Neural progenitor cell (in vitro differentiated cells): Measurements from ENCODE around the gene IQSEC1. TPM values are rescaled to one million over a fixed set of nuclear protein-coding genes. Genes with fewer than 3 reads are reported as not detected.

ENCODE experiments used
- DNase-seq: peaks from one replicate; pipeline ENCODE4 v3.0.0-alpha.2; 2016; ENCODE audit warnings: low spot score
- H2AFZ ChIP-seq: fragments of 200-600 bp; sonication (generic); replicated peaks from 2 replicates; pipeline ENCODE4 v1.6.1; 2016; ENCODE audit warnings: antibody characterized with exemption
- H3F3A ChIP-seq: fragments of 200-600 bp; sonication (generic); 2 replicates; pipeline ENCODE4 v1.6.1; 2016; ENCODE audit warnings: antibody characterized with exemption, low read depth
- H3K27ac ChIP-seq: fragments of 200-600 bp; sonication (generic); 2 replicates; pipeline ENCODE4 v1.5.1; 2016; ENCODE audit warnings: mild to moderate bottlenecking
- H3K27me3 ChIP-seq: fragments of 200-600 bp; sonication (generic); 2 replicates; pipeline ENCODE4 v1.6.1; 2016; ENCODE audit warnings: mild to moderate bottlenecking, moderate library complexity
- H3K36me3 ChIP-seq: fragments of 200-600 bp; sonication (generic); 2 replicates; pipeline ENCODE4 v1.5.1; 2016
- H3K4me1 ChIP-seq: fragments of 200-600 bp; sonication (generic); 2 replicates; pipeline ENCODE4 v1.6.1; 2016; ENCODE audit warnings: mixed run types
- H3K4me2 ChIP-seq: fragments of 200-600 bp; sonication (generic); 2 replicates; pipeline ENCODE4 v1.6.1; 2016
- H3K4me3 ChIP-seq: fragments of 200-600 bp; sonication (generic); 2 replicates; pipeline ENCODE4 v1.5.1; 2016
- H3K79me2 ChIP-seq: fragments of 200-600 bp; sonication (generic); 2 replicates; pipeline ENCODE4 v1.6.1; 2016; ENCODE audit warnings: low read depth
- H3K9ac ChIP-seq: fragments of 200-600 bp; sonication (generic); 2 replicates; pipeline ENCODE4 v1.6.1; 2016
- H3K9me3 ChIP-seq: fragments of 200-600 bp; sonication (generic); 2 replicates; pipeline ENCODE4 v1.5.1; 2016; ENCODE audit warnings: low read depth
- H4K20me1 ChIP-seq: fragments of 200-600 bp; sonication (generic); 2 replicates; pipeline ENCODE4 v1.6.1; 2016; ENCODE audit warnings: low read depth
- H3K27ac Mint-ChIP-seq: 3 replicates; pipeline ENCODE4 v1.8.0; 2021; ENCODE audit warnings: mixed read lengths
- H3K27me3 Mint-ChIP-seq: 2 replicates; pipeline ENCODE4 v1.8.0; 2022; ENCODE audit warnings: low read depth, mild to moderate bottlenecking, inconsistent platforms, moderate library complexity, mixed read lengths; ENCODE audit not compliant: insufficient read depth
- H3K36me3 Mint-ChIP-seq: 3 replicates; pipeline ENCODE4 v1.8.0; 2021; ENCODE audit warnings: mixed read lengths
- H3K4me1 Mint-ChIP-seq: 3 replicates; pipeline ENCODE4 v1.8.0; 2021; ENCODE audit warnings: mixed read lengths
- H3K4me3 Mint-ChIP-seq: 3 replicates; pipeline ENCODE4 v1.8.0; 2021; ENCODE audit warnings: mild to moderate bottlenecking, moderate library complexity, mixed read lengths
- H3K9me3 Mint-ChIP-seq: 3 replicates; pipeline ENCODE4 v1.8.0; 2020; ENCODE audit warnings: mixed read lengths
- EZH2 ChIP-seq: fragments of 200-600 bp; sonication (generic); IDR thresholded peaks from 2 replicates; pipeline ENCODE4 v1.6.1; 2017; ENCODE audit warnings: antibody characterized with exemption, mild to moderate bottlenecking, moderate library complexity
- EZH2phosphoT487 ChIP-seq: fragments of 200-600 bp; sonication (generic); IDR thresholded peaks from 2 replicates; pipeline ENCODE4 v1.6.1; 2017; ENCODE audit warnings: antibody characterized with exemption
- total RNA-seq: library from RNA; depleted of rRNA; stranded (reverse); fragments of >200 nt; gene quantifications from 2 replicates; pipeline ENCODE4 v1.2.3, GENCODE V29; 2015; ENCODE audit warnings: low replicate concordance
- TF ChIP-seq, protein P1 (sequence below): fragments of 200-600 bp; sonication (generic); IDR thresholded peaks from 2 replicates; pipeline ENCODE4 v1.5.1; 2017; ENCODE audit warnings: antibody characterized with exemption, mild to moderate bottlenecking

The IQSEC1 gene
- total RNA-seq, 1 donor from 2014 or later = 8.9 TPM

DNA sequence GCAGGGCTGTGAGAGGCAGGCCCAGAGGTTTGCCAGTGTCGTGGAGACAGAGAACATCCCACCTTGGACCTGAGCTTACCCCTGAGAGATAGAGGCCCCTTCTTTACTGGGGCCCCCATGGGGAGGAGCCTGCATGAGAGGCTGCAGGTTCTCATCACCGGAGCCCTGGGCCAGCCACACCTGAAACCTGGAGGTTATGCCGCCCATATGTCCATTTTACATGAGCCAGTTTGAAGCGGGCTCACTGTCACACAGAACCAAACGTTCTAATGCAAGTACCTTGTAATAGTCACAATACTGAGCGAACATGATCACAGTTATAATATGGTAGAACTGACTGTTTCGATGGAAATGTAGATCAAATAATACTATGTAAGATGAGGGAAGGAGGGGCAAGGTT, 6.3 kb upstream of the IQSEC1 start:
- no peak overlapping the region for H3K27ac Mint-ChIP-seq
- Histone ChIP-seq H3K9ac (no peak overlapping the region), H4K20me1 (no peaks in the 10 kb centered on the region), H3K4me1 (peaks cover 21% of the 10 kb centered on the region), H3K27ac (no peak overlapping the region), H3K36me3 (no peaks in the 10 kb centered on the region), H2AFZ (no peak overlapping the region), H3F3A (no peaks in the 10 kb centered on the region), H3K4me2 (no peak overlapping the region), H3K4me3 (no peak overlapping the region), H3K9me3 (no peaks in the 10 kb centered on the region), H3K27me3 (peaks cover 33% of the 10 kb centered on the region), H3K79me2 (no peaks in the 10 kb centered on the region)
- no peak for TF ChIP-seq EZH2
- TF ChIP-seq EZH2phosphoT487 = no peak
- TF ChIP-seq, protein P1, sequence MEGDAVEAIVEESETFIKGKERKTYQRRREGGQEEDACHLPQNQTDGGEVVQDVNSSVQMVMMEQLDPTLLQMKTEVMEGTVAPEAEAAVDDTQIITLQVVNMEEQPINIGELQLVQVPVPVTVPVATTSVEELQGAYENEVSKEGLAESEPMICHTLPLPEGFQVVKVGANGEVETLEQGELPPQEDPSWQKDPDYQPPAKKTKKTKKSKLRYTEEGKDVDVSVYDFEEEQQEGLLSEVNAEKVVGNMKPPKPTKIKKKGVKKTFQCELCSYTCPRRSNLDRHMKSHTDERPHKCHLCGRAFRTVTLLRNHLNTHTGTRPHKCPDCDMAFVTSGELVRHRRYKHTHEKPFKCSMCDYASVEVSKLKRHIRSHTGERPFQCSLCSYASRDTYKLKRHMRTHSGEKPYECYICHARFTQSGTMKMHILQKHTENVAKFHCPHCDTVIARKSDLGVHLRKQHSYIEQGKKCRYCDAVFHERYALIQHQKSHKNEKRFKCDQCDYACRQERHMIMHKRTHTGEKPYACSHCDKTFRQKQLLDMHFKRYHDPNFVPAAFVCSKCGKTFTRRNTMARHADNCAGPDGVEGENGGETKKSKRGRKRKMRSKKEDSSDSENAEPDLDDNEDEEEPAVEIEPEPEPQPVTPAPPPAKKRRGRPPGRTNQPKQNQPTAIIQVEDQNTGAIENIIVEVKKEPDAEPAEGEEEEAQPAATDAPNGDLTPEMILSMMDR = no peak
- H3K4me1 Mint-ChIP-seq = peaks cover 59% of the 10 kb centered on the region
- H3K4me3 Mint-ChIP-seq = no peak overlapping the region
- H3K9me3 Mint-ChIP-seq = no peaks in the 10 kb centered on the region
- no peaks in the 10 kb centered on the region for H3K36me3 Mint-ChIP-seq
- DNase-seq = no peak
- H3K27me3 Mint-ChIP-seq = peaks cover 22% of the 10 kb centered on the region

DNA sequence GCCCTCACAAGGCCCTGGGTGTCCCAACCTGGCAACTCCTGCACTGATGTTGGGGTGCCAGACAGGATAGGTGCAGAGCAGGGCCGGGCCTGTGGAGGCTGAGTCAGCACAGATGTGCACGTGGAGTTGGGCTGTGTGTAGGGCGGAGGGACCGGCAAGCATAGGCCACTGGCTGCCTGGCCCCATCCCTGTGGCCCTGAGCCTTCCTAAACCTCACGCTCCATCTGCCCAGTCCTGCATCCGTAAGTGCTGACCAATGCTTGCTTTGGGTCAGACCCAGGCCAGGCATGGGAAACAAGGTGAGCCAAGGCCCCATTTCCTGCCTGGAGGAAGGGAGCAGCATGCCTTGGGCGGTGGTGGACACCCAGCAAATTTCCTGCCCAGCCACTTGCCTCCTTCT, 5.8 kb upstream of the IQSEC1 start:
- no peaks in the 10 kb centered on the region for H4K20me1 ChIP-seq
- no peak overlapping the region for H2AFZ ChIP-seq
- peaks cover 37% of the 10 kb centered on the region for H3K27me3 ChIP-seq
- no peaks in the 10 kb centered on the region for H3K79me2 ChIP-seq
- Mint-ChIP-seq H3K9me3 (no peaks in the 10 kb centered on the region), H3K4me1 (peaks cover 64% of the 10 kb centered on the region), H3K4me3 (peak overlapping the region; percentile 10), H3K36me3 (no peaks in the 10 kb centered on the region), H3K27me3 (peaks cover 27% of the 10 kb centered on the region), H3K27ac (peak overlapping the region; percentile 74)
- no peak for DNase-seq
- H3K4me3 ChIP-seq = no peak overlapping the region
- no peaks in the 10 kb centered on the region for H3F3A ChIP-seq
- no peak overlapping the region for H3K4me2 ChIP-seq
- H3K9ac ChIP-seq = no peak overlapping the region
- no peaks in the 10 kb centered on the region for H3K36me3 ChIP-seq
- TF ChIP-seq, protein P1 = no peak
- TF ChIP-seq EZH2phosphoT487 = no peak
- TF ChIP-seq EZH2 = no peak
- peaks cover 21% of the 10 kb centered on the region for H3K4me1 ChIP-seq
- H3K9me3 ChIP-seq = no peaks in the 10 kb centered on the region
- H3K27ac ChIP-seq = no peak overlapping the region

DNA sequence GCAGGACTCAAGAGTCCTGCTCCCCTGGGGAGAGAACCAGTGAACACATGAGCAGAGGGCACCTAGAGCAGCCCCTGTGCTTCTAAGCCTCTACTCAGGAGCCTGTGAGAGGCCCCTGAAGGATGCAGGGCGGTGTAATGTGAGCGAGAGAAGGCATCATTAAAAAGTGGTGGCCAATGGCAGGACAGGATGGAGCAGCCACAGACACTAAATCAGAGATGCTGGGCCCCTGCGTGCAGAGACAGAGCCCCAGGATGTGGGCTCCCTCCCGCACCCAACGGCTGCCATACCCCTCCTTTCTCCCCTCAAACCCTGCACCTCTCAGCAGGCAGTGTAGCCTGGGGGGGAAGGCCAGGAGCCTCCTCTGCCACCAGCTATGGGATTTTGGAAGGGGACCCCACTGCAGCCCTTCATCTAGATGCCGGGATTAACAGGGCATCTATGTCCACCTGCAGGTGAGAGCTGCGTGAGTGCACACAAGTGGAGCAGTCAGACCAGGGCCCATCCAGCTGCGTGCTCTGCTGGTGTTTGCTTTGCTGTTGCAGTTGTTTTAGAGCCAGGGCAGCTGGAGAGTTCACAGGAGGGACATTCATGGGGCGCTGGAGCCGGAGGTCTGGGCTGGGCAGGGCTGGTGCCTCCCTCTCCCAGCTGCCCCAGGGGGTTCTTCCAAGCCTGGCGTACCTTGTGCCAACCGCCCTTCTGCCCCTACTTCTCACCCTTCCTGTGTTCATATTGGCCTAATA, 5.1 kb upstream of the IQSEC1 start:
- H3K36me3 Mint-ChIP-seq = no peaks in the 10 kb centered on the region
- Histone ChIP-seq H2AFZ (no peak overlapping the region), H4K20me1 (no peaks in the 10 kb centered on the region), H3K27ac (no peak overlapping the region), H3K27me3 (peaks cover 44% of the 10 kb centered on the region), H3K4me2 (no peak overlapping the region), H3K36me3 (no peaks in the 10 kb centered on the region), H3K4me1 (peaks cover 21% of the 10 kb centered on the region), H3K9me3 (no peaks in the 10 kb centered on the region), H3K79me2 (no peaks in the 10 kb centered on the region), H3K4me3 (no peak overlapping the region), H3K9ac (no peak overlapping the region), H3F3A (no peaks in the 10 kb centered on the region)
- H3K4me1 Mint-ChIP-seq = peaks cover 63% of the 10 kb centered on the region
- H3K4me3 Mint-ChIP-seq = peak overlapping the region; percentile 10
- H3K9me3 Mint-ChIP-seq = no peaks in the 10 kb centered on the region
- H3K27me3 Mint-ChIP-seq = peaks cover 30% of the 10 kb centered on the region
- peak overlapping the region; percentile 74 for H3K27ac Mint-ChIP-seq
- no peak for DNase-seq
- TF ChIP-seq EZH2 (no peak), EZH2phosphoT487 (no peak)
- TF ChIP-seq, protein P1 = no peak
